Heart left ventricle (tissue), 13 donors: ENCODE results near the gene IVD.

Experiments used
- POLR2A ChIP-seq, 2 donors: fragments of 450-650 bp; IDR thresholded peaks; one replicate each; pipeline ENCODE4 v1.6.1; 2017; ENCODE audit warnings: antibody characterized with exemption in 2 of 2, mild to moderate bottlenecking in 2 of 2, moderate library complexity in 2 of 2
- TF ChIP-seq, protein P1 (sequence below), 12 donors: fragments of 200-600 bp; sonication (generic) in 4 of 12; IDR thresholded peaks; one replicate each; pipeline versions ENCODE4 v1.5.0 to v1.8.0; 2018 to 2022; ENCODE audit warnings: antibody characterized with exemption in 12 of 12, mild to moderate bottlenecking in 5 of 12
- donor health status: ischemic (EF 13 %, LVEDD 7.1; RV severe dilation, severe dysfunction).
- donor health status: DM: no; HTN: yes; CAD: no.
- donor health status: DM: no; HTN: no; CAD: no.
- donor health status: ischemic (EF 25% LVEDD 6.9; RV normal size, moderate dysfunction).
- donor health status: ischemic (EF 25% LVEDD 5.7; RV mildly dilated, moderate dysfunction).
- donor health status: ischemic (EF 35%, LVEDD 5.7; RV mildly dilated, moderate dysfunction).
- donor health status: nonischemic (EF 11% LVEDD 7.7; RV severe dilation, severe dysfunction).
- donor health status: DM: yes; HTN: yes; CAD: no.
- donor health status: PGD.
- donor health status: ischemic (EF 29% LVEDD 5.4; RV normal size, mild dysfunction).
- donor health status: nonischemic (EF 23%, LVEDD 6.1; RV moderate dilation, normal function).

GRCh38 chr15:40459391-40460015 is 53.9 kb downstream of the IVD start:
- TF ChIP-seq, protein P1, sequence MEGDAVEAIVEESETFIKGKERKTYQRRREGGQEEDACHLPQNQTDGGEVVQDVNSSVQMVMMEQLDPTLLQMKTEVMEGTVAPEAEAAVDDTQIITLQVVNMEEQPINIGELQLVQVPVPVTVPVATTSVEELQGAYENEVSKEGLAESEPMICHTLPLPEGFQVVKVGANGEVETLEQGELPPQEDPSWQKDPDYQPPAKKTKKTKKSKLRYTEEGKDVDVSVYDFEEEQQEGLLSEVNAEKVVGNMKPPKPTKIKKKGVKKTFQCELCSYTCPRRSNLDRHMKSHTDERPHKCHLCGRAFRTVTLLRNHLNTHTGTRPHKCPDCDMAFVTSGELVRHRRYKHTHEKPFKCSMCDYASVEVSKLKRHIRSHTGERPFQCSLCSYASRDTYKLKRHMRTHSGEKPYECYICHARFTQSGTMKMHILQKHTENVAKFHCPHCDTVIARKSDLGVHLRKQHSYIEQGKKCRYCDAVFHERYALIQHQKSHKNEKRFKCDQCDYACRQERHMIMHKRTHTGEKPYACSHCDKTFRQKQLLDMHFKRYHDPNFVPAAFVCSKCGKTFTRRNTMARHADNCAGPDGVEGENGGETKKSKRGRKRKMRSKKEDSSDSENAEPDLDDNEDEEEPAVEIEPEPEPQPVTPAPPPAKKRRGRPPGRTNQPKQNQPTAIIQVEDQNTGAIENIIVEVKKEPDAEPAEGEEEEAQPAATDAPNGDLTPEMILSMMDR (IDR thresholded peaks at IDR 0.05), result no peak
- no peak for TF ChIP-seq POLR2A (IDR thresholded peaks at IDR 0.05)
